SK-N-SH (cell line): Measurements from ENCODE around the gene SETBP1. TPM values are rescaled to one million over a fixed set of nuclear protein-coding genes. Genes with fewer than 3 reads are reported as not detected.

ENCODE experiments used
- CTCF ChIA-PET: fragments of 300-600, 350-600 bp; formaldehyde crosslinking; extraction: SDS; loops from one replicate; lab custom pipeline; 2021; lab: Yijun Ruan, JAX
- POLR2A ChIA-PET: fragments of 350-600 bp; sonication (Branson Sonifier 250); formaldehyde crosslinking; extraction: SDS; loops from one replicate; lab custom pipeline; 2020; ENCODE audit warnings: antibody characterized with exemption, inconsistent platforms; lab: Yijun Ruan, JAX
- DNase-seq: peaks from one replicate; pipeline ENCODE4 v3.0.0; 2012
- H2AFZ ChIP-seq: fragments of 200-600 bp; sonication (generic); 2 replicates; pipeline ENCODE4 v1.8.1; 2016; ENCODE audit warnings: antibody characterized with exemption, mild to moderate bottlenecking, low read depth
- H3F3A ChIP-seq: fragments of 200-600 bp; sonication (generic); replicated peaks from 2 replicates; pipeline ENCODE3; 2016; ENCODE audit warnings: antibody characterized with exemption, mild to moderate bottlenecking; ENCODE audit not compliant: insufficient read depth
- H3K27ac ChIP-seq, 2 experiments: fragments of 200-500 bp in 1 of 2; fragments of 200-600 bp in 1 of 2; sonication (Bioruptor generic) in 1 of 2; sonication (generic), shearing (Covaris generic) in 1 of 2; 2 replicates each; pipeline versions ENCODE4 v1.5.1 to v1.6.1; 2014 to 2016; ENCODE audit warnings: low read depth in 2 of 2, inconsistent platforms in 1 of 2, low read length in 1 of 2, mild to moderate bottlenecking in 1 of 2, mixed read lengths in 1 of 2
- H3K27me3 ChIP-seq: fragments of 200-600 bp; sonication (generic), shearing (Covaris generic); 2 replicates; pipeline ENCODE4 v1.6.1; 2016; ENCODE audit warnings: mixed run types; ENCODE audit not compliant: insufficient read depth
- H3K36me3 ChIP-seq, 2 experiments: fragments of 200-500 bp in 1 of 2; fragments of 200-600 bp in 1 of 2; sonication (Bioruptor generic) in 1 of 2; sonication (generic) in 1 of 2; replicated peaks in 1 of 2; 2 replicates each; pipeline versions ENCODE3 to v1.5.1; 2014 to 2016; ENCODE audit warnings: low read length in 1 of 2, mild to moderate bottlenecking in 1 of 2; ENCODE audit not compliant: insufficient read depth in 2 of 2, control insufficient read depth in 1 of 2
- H3K4me1 ChIP-seq, 2 experiments: fragments of 200-500 bp in 1 of 2; fragments of 200-600 bp in 1 of 2; sonication (Bioruptor generic) in 1 of 2; sonication (generic), shearing (Covaris generic) in 1 of 2; 2 replicates each; pipeline versions ENCODE4 v1.5.1 to v1.6.1; 2014 to 2016; ENCODE audit warnings: low read depth in 1 of 2, low read length in 1 of 2, mixed run types in 1 of 2; ENCODE audit not compliant: insufficient read depth in 2 of 2, control insufficient read depth in 1 of 2
- H3K4me2 ChIP-seq: fragments of 200-600 bp; sonication (generic), shearing (Covaris generic); 2 replicates; pipeline ENCODE4 v1.6.1; 2017; ENCODE audit warnings: mixed run types
- H3K4me3 ChIP-seq, 2 experiments: fragments of 200-500 bp in 1 of 2; fragments of 200-600 bp in 1 of 2; sonication (Bioruptor generic) in 1 of 2; sonication (generic), shearing (Covaris generic) in 1 of 2; 2 replicates each; pipeline versions ENCODE4 v1.5.1 to v1.8.1; 2014 to 2016; ENCODE audit warnings: low read depth in 2 of 2, inconsistent platforms in 1 of 2, low read length in 1 of 2, mild to moderate bottlenecking in 1 of 2, mixed read lengths in 1 of 2, moderate library complexity in 1 of 2
- H3K79me2 ChIP-seq: fragments of 200-600 bp; sonication (generic); 2 replicates; pipeline ENCODE4 v1.8.1; 2017; ENCODE audit warnings: mild to moderate bottlenecking; ENCODE audit not compliant: insufficient read depth
- H3K9ac ChIP-seq: fragments of 200-600 bp; sonication (generic); 2 replicates; pipeline ENCODE4 v1.6.1; 2017; ENCODE audit warnings: mixed run types
- H3K9me2 ChIP-seq: fragments of 200-600 bp; sonication (generic); 2 replicates; pipeline ENCODE4 v1.6.1; 2017; ENCODE audit warnings: mixed run types
- H3K9me3 ChIP-seq: fragments of 200-600 bp; sonication (generic); 2 replicates; pipeline ENCODE4 v1.6.1; 2017; ENCODE audit warnings: mixed run types, mild to moderate bottlenecking, moderate library complexity
- H4K20me1 ChIP-seq: fragments of 200-600 bp; sonication (generic); 2 replicates; pipeline ENCODE4 v1.6.1; 2017; ENCODE audit warnings: mild to moderate bottlenecking, mixed run types; ENCODE audit not compliant: insufficient read depth
- CTCF ChIP-seq: fragments of 200-600 bp; sonication (generic); IDR thresholded peaks from 2 replicates; pipeline ENCODE4 v1.6.1; 2017; ENCODE audit warnings: antibody characterized with exemption, mild to moderate bottlenecking, moderate library complexity
- EP300 ChIP-seq, 2 experiments: IDR thresholded peaks; 2 replicates each; pipeline versions ENCODE4 v1.4.0 to v1.6.1; 2012; ENCODE audit warnings: borderline replicate concordance in 1 of 2, low read depth in 1 of 2, low read length in 1 of 2
- EZH2phosphoT487 ChIP-seq: fragments of 200-600 bp; sonication (generic); IDR thresholded peaks from 2 replicates; pipeline ENCODE4 v1.6.1; 2017; ENCODE audit warnings: low read depth, mixed run types, mild to moderate bottlenecking, antibody characterized with exemption, moderate library complexity, borderline replicate concordance
- GATA2 ChIP-seq: sonication (generic); formaldehyde crosslinking; IDR thresholded peaks from 2 replicates; pipeline ENCODE4 v1.5.0; 2020; ENCODE audit warnings: mild to moderate bottlenecking, missing genetic modification reagents
- IRF3 ChIP-seq: fragments of 150-350 bp; IDR thresholded peaks from 2 replicates; pipeline ENCODE4 v1.6.1; 2016; ENCODE audit warnings: mild to moderate bottlenecking, low read depth, low read length
- JUND ChIP-seq: IDR thresholded peaks from 2 replicates; pipeline ENCODE4 v1.4.0; 2012
- MXI1 ChIP-seq: IDR thresholded peaks from 2 replicates; pipeline ENCODE4 v1.6.1; 2012; ENCODE audit warnings: mild to moderate bottlenecking, low read depth, low read length, improper control_type of control experiment
- POLR2AphosphoS5 ChIP-seq: IDR thresholded peaks from 2 replicates; pipeline ENCODE4 v1.6.1; 2012; ENCODE audit warnings: low read depth, low read length
- REST ChIP-seq: IDR thresholded peaks from 2 replicates; pipeline ENCODE4 v1.6.1; 2012; ENCODE audit warnings: mild to moderate bottlenecking, low read depth, low read length, moderate library complexity
- USF2 ChIP-seq: fragments of 150-350 bp; IDR thresholded peaks from 2 replicates; pipeline ENCODE4 v1.6.1; 2017; ENCODE audit warnings: antibody characterized with exemption, low read length, low read depth, borderline replicate concordance
- YY1 ChIP-seq: IDR thresholded peaks from 2 replicates; pipeline ENCODE4 v1.4.0; 2012; ENCODE audit warnings: low read depth, mild to moderate bottlenecking
- WGBS: methylation state at CpG from one replicate; pipeline ENCODE4 v1.1.6; 2017; ENCODE audit warnings: low lambda C conversion rate; 5-methylcytosine and 5-hydroxymethylcytosine counted together
- polyA plus RNA-seq, 3 experiments: library from polyadenylated mRNA; depleted of rRNA; stranded (reverse); fragments of >200 nt; gene quantifications; 2 replicates each; pipeline ENCODE4 v1.2.3, GENCODE V29; 2012

Gene SETBP1
- polyA plus RNA-seq, 1 of the 3 experiments (the other 2 are of a cell fraction): 3.0 TPM

- Histone ChIP-seq H3K4me2 (no peak overlapping the region), H3K9me2 (no peaks in the 10 kb centered on the region), H4K20me1 (no peaks in the 10 kb centered on the region), H3K27me3 (no peaks in the 10 kb centered on the region), H3K27ac (no peak overlapping the region), H3K9me3 (no peaks in the 10 kb centered on the region), H2AFZ (no peak overlapping the region), H3F3A (no peaks in the 10 kb centered on the region), H3K36me3 (peaks cover 0 to 4% of the 10 kb centered on the region in 2 experiments), H3K9ac (no peak overlapping the region), H3K4me3 (no peak overlapping the region), H3K4me1 (peaks cover 0 to 8% of the 10 kb centered on the region in 2 experiments; a peak in 1 of 4 replicates), H3K79me2 (no peaks in the 10 kb centered on the region)
- no peak for DNase-seq
- TF ChIP-seq IRF3: no peak
- no peak for TF ChIP-seq EZH2phosphoT487
- no peak for TF ChIP-seq USF2
- TF ChIP-seq EP300 (IDR thresholded peaks at IDR 0.05; ENCODE audit: borderline replicate concordance in 1 of 2, low read depth in 1 of 2, low read length in 1 of 2): no peak
- no peak for TF ChIP-seq CTCF
- TF ChIP-seq POLR2AphosphoS5: no peak
- no peak for TF ChIP-seq YY1
- no peak for TF ChIP-seq REST
- no peak for TF ChIP-seq JUND
- TF ChIP-seq MXI1: no peak
- no peak for TF ChIP-seq GATA2 (CRISPR knock-in tag)
- 94% methylated on average over 3 of the region's 3 CpGs for WGBS
- ChIA-PET CTCF (interaction anchor here (1.0 kb wide), 1 partner anchor 1184 kb away, joined by 3 read pairs; no protein-coding TSS in a partner anchor), POLR2A (no interaction called here)
These were observed 125.0 kb downstream of the SETBP1 start for GRCh38 chr18:44805643-44806042.
